ENCODE data around the gene LDB3.

LDB3 gene

GRCh38 chr10:86651021-86651471 lies 17.3 kb upstream of the LDB3 start:
- DNase-seq (ENCODE audit: low read depth, low spot score): no peak

DNA sequence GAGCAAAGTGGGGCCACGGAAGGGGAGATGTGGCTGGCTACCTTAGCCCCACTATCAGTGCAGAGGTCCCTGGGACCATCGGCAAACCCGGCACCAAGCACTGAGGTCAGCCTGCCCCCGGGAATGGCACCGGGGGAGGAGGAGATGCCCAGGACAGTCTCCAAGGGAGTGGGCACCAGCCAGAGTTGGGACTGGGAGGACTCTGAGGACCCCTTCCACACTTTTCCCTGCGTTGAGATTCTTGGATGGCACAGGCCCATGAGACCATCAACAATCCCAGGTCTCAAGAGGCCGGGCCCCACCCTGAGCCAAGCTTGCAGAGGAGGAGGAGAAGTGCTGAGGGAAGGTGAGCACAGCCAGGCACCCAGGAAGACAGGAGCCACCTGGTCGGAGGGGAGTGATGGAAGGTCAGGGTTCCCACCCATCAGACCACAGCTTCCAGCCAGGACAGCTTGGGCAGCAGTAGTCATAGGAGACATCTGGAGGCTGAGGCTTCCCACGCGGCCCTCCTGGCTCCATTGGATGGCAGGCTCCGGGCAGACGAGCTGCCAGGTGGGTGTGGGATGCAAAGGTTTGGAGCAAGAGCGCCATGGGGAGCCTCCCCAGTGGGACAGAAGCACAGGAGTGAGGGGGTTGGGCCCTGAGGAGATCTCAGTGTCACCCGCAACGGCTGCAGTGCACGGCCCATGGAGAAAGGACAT lies 16.5 kb upstream of the LDB3 start:
- DNase-seq (ENCODE audit: low read depth, low spot score): no peak

- DNase-seq (ENCODE audit: low read depth, low spot score): peak; percentile 4
Measured at GRCh38 chr10:86652361-86653202, 15.7 kb upstream of the LDB3 start.

DNA sequence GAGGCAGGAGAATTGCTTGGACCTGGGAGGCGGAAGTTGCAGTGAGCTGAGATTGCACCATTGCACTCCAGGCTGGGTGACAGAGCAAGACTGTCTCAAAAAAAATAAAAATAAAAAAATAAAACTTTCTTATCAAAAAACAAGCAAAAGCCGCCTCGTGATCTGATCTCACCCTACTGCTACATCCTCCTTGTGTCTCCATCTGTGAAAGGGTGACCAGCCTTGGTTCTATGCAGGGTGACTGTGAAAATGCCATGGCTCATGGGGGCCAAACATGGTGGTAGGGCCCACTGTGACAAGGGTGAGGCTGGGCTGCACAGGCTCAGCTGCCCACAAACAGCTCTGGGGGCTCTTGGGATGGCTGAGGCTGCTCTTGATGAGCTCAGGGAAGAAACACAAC lies 14.9 kb upstream of the LDB3 start:
- DNase-seq (ENCODE audit: low read depth, low spot score): no peak

DNA sequence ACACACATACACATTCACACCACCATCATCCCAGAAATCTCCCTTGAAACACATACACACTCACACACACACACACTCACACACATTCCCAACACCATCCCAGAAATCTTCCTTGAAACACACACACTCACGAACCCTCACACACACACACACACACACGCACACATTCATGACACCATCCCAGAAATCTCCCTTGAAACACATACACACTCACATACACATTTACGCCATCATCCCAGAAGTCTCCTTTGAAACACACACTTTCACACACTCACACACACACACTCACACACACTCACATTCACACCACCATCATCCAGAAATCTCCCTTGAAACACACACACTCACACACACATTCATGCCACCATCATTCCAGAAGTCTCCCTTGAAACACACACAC lies 14.3 kb upstream of the LDB3 start:
- no peak for DNase-seq (ENCODE audit: low read depth, low spot score)

GRCh38 chr10:86654411-86655172 lies 13.7 kb upstream of the LDB3 start, which contains the start of gene OPN4:
Gene OPN4 (plus strand): TSS chr10:86654547. CDS start chr10:86654784, 237 bp downstream.
- DNase-seq (ENCODE audit: low read depth, low spot score): no peak

GRCh38 chr10:86655173-86655540 lies 13.2 kb upstream of the LDB3 start:
- no peak for DNase-seq (ENCODE audit: low read depth, low spot score)

DNA sequence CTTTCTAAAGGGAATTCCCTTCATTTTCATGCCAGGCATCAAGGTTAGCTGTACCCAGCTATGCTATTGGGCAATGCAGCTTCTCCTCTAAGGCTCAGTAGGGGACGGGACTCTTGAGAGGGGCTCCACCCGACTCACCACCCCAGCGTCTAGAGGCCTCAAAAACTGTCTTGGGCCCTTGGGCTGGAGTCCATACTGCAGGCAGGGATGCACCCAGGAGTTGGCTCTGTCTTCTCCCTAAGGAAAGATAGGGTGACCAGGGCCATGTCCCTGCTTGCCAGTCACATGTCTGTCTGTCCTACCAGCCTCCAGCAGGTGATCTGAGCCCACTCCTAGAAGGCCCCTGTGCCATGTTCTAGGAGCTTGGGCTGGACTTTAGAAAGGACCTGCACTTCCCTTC lies 12.7 kb upstream of the LDB3 start:
- no peak for DNase-seq (ENCODE audit: low read depth, low spot score)

GRCh38 chr10:86657011-86657395 lies 11.3 kb upstream of the LDB3 start:
- no peak for DNase-seq (ENCODE audit: low read depth, low spot score)

DNA sequence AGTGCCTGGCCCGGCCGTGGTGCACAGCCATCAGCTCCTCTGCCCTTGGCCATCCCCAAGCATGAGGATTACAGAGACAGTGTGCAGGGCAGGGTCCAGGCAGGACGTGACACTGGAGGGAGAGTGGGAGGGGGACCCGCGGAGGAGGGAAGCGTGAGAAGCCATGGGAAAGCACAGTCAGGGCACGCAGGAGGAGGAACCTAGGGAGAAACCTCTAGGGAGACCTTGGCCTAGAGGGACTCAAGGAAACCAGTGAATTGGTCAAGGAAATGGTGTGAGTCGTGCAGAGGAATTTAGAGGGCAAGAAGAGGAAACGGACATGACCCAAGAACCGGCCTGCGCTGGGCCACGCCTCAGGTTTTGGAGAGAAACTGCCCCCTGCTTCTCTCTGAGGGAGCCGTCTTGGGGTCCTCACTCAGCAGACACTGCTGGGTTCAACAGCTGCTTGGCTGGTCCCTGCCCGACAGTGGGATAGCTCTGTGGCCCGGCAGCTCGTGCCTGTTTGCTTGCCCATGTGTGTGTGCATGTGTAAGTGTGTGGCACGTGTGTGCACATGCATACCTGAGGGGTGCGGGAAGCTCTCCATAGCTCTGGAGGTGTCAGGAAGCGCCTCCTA lies 10.8 kb upstream of the LDB3 start:
- DNase-seq (ENCODE audit: low read depth, low spot score): no peak

DNA sequence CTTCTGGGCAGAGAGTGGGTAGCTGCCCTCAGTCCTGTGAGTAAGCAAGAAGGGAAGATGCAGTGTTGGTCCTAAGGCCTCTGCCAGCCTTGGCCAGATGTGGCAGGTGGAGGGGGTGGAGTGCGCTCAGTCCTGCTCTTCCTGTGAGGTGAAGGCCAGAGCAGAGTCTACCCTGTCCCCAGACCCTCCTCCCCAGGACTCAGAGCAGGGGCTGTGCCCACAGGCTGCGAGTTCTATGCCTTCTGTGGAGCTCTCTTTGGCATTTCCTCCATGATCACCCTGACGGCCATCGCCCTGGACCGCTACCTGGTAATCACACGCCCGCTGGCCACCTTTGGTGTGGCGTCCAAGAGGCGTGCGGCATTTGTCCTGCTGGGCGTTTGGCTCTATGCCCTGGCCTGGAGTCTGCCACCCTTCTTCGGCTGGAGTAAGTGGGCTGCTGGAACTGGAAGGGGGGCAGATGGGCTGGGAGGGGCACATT lies 10.0 kb upstream of the LDB3 start:
- DNase-seq (ENCODE audit: low read depth, low spot score): no peak

GRCh38 chr10:86658751-86659150 lies 9.6 kb upstream of the LDB3 start:
- DNase-seq (ENCODE audit: low read depth, low spot score): no peak

- DNase-seq (ENCODE audit: low read depth, low spot score): no peak
Measured at GRCh38 chr10:86659161-86659691, 9.1 kb upstream of the LDB3 start.

GRCh38 chr10:86659721-86660453 lies 8.4 kb upstream of the LDB3 start:
- no peak for DNase-seq (ENCODE audit: low read depth, low spot score)

DNA sequence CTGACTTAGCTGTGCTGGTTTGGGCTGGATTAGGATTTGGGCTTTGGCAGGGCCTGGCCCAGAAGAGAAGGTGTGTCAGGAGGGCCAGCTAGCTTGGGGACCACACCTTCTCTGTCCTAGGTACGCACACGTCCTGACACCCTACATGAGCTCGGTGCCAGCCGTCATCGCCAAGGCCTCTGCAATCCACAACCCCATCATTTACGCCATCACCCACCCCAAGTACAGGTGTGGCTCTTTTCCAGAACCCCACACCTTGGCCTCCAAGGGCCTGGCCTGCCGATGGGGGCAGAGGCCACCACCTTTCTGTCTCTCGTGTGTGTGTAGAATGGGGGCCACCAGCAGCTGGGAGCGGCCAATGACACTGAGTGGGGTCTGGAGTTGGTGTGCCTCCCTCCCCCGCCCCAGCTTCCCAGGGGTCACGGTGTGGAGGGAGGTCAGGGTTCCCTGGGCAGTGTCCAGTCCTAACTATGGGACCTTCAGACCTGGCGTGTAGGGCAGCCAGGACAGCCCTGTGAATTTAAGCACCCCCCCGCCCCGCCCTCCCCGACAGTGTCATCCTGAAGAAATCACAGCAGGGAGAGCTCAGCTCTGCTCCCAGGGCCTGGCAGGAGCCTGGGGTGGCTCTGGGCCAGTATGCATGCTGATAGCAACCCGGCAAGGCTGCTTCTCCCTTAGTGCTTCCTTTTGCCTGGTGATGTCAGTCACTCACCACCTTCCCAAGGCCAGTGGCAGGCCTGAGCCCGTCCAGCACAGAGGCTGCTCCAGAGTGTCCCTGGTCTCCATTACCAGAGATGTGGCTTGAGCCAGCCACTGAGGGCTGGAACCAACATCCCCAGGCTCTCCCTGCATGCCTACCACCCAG lies 6.9 kb upstream of the LDB3 start:
- no peak for DNase-seq (ENCODE audit: low read depth, low spot score)

DNA sequence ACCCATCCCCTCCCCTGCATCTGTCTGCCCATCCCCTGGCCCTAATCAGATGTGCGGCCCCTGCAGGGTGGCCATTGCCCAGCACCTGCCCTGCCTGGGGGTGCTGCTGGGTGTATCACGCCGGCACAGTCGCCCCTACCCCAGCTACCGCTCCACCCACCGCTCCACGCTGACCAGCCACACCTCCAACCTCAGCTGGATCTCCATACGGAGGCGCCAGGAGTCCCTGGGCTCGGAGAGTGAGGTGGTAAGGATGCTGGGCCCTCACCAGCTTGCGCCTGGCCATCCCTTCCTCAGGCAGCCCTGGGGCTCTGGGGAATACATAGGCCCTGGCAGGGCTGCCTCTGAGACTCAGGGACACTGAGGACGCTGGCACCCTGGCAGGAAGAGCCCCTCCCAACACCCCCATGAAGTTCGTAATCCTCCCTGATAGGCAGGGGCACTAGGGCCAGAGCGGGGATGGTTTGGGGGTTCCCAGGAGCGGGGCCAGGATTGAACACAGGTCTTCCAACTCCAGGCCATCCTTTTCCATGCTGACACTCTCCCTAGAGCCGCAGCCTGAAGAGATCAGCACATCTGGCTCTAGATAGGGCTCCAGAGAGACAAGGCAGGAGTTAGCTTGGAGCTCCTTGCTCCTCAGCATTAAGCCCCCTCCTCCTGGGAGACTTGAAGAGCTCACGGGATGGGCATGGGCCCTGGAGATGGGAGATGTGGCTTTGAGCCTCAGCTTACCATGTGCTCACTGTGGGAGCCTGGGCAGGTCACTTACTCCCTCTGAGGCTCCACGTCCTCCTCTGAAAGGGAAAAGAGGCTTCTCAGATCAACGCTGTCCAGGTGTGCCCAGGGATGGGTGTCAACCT lies 5.9 kb upstream of the LDB3 start:
- no peak for DNase-seq (ENCODE audit: low read depth, low spot score)

DNA sequence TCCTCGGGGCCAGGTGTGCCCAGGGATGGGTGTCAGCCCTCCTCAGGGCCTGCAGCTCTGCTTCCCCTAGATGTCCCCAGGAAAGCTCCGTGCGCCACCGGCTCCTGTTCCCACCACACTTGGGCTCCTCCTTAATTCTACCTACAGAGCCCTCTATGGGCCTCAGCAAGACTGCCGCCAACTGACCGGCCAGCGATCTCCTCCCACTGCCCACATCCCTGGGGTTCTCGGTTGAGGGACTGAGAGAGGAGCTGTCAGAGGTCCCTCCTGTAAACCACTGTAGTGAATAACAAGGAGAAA lies 5.3 kb upstream of the LDB3 start:
- DNase-seq (ENCODE audit: low read depth, low spot score): peak; percentile 38

- DNase-seq (ENCODE audit: low read depth, low spot score): no peak
Measured at GRCh38 chr10:86663576-86664339, 4.6 kb upstream of the LDB3 start.
